H1 (cell line): Measurements from ENCODE around the gene CDHR2. TPM values are rescaled to one million over a fixed set of nuclear protein-coding genes. Genes with fewer than 3 reads are reported as not detected.

Source experiments
- ASH2L ChIP-seq: fragments of 200-600, 300-600 bp; sonication (generic); IDR thresholded peaks from one replicate; pipeline ENCODE4 v1.7.1; 2017; ENCODE audit warnings: low read length
- BCL11A ChIP-seq, 2 experiments: IDR thresholded peaks; one replicate each; pipeline ENCODE4 v1.6.1; 2011; ENCODE audit warnings: low read depth in 2 of 2, low read length in 2 of 2, mild to moderate bottlenecking in 2 of 2
- CTBP2 ChIP-seq: IDR thresholded peaks from 2 replicates; pipeline ENCODE4 v1.7.0; 2011; ENCODE audit warnings: borderline replicate concordance, mild to moderate bottlenecking, moderate library complexity, mixed read lengths, low read length; ENCODE audit not compliant: insufficient read depth, insufficient read length
- RBBP5 ChIP-seq: IDR thresholded peaks from 2 replicates; pipeline ENCODE4 v1.7.1; 2012; ENCODE audit warnings: low read depth, mild to moderate bottlenecking, inconsistent platforms, low read length, moderate library complexity, borderline replicate concordance
- SIX5 ChIP-seq: IDR thresholded peaks from 2 replicates; pipeline ENCODE4 v1.6.1; 2011; ENCODE audit warnings: mild to moderate bottlenecking, low read depth, low read length
- polyA plus RNA-seq, 7 experiments: library from polyadenylated mRNA; depleted of rRNA in 3 of 7; stranded (reverse) in 5 of 7; unstranded in 2 of 7; fragments of >200 nt in 5 of 7; fragments of 200-250 nt in 2 of 7; gene quantifications; 1 replicate in 5 of 7; 2 replicates in 1 of 7; 4 replicates in 1 of 7; pipeline versions ENCODE4 v1.2.1 to v1.2.3, GENCODE V29; 2011 to 2013; ENCODE audit warnings: missing spikeins in 2 of 7, mixed read lengths in 2 of 7
- total RNA-seq: library from RNA; stranded (reverse); fragmentation: NEBNext Ultra II Directional; extraction: Animal tissue kit (Norgen Biotek cat#: 25700); gene quantifications from 2 replicates; pipeline ENCODE4 v1.2.1, GENCODE V29; 2021

Gene CDHR2
- total and polyA plus RNA-seq, 2 of the 8 experiments (the other 6 are each of a cell fraction or from before 2014, with no cell fraction given): 0.02 to 0.43 TPM

GRCh38 chr5:176614805-176615478, 65.8 kb downstream of the CDHR2 start (continued):
- TF ChIP-seq RBBP5 (no peak), CTBP2 (no peak), BCL11A (IDR thresholded peaks at IDR 0.05; ENCODE audit: low read depth in 2 of 2, low read length in 2 of 2) (no peak), SIX5 (no peak), ASH2L (no peak)
